GM12865 (cell line): ENCODE measurements around the gene LRRC74A.

Experiments
- DNase-seq: peaks from one replicate; pipeline ENCODE4 v3.0.0; 2010; ENCODE audit warnings: low read depth
- H3K4me3 ChIP-seq: 2 replicates; pipeline ENCODE4 v1.5.1; 2011; ENCODE audit warnings: mild to moderate bottlenecking, low read depth, low read length, control low read depth
- TF ChIP-seq, protein P1 (sequence below): IDR thresholded peaks from 2 replicates; pipeline ENCODE4 v1.5.1; 2011; ENCODE audit warnings: low read length, control low read depth, low read depth, inconsistent platforms; ENCODE audit not compliant: insufficient read depth; ENCODE audit errors: missing control alignments

Gene LRRC74A

DNA sequence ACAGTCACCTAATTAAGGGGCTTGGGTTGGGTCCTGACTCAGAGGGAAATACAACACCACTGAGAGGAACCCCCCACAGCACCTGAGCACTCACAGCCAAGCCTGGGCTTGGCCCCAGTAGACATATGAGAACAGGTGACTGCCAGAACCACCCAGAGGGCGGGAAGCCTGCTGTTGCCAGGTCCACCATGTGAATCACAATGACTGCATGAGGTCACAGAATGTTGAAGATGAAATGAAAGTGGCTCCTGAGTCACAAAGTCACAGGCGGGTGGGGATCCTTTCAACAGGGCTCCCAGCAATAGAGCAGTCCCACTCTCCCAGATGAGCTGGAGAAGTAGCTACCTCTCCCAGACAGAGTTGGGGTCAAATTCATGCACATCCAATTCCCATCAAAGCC is at the start of gene LRRC74A:
Gene LRRC74A, plus strand, starts transcription at position 287 of the 400 bp plus-strand sequence. CDS start 290 bp downstream, outside the sequence.
- TF ChIP-seq, protein P1, sequence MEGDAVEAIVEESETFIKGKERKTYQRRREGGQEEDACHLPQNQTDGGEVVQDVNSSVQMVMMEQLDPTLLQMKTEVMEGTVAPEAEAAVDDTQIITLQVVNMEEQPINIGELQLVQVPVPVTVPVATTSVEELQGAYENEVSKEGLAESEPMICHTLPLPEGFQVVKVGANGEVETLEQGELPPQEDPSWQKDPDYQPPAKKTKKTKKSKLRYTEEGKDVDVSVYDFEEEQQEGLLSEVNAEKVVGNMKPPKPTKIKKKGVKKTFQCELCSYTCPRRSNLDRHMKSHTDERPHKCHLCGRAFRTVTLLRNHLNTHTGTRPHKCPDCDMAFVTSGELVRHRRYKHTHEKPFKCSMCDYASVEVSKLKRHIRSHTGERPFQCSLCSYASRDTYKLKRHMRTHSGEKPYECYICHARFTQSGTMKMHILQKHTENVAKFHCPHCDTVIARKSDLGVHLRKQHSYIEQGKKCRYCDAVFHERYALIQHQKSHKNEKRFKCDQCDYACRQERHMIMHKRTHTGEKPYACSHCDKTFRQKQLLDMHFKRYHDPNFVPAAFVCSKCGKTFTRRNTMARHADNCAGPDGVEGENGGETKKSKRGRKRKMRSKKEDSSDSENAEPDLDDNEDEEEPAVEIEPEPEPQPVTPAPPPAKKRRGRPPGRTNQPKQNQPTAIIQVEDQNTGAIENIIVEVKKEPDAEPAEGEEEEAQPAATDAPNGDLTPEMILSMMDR: no peak
- DNase-seq: no peak
- no peak within 1 kb of the TSS for H3K4me3 ChIP-seq

DNA sequence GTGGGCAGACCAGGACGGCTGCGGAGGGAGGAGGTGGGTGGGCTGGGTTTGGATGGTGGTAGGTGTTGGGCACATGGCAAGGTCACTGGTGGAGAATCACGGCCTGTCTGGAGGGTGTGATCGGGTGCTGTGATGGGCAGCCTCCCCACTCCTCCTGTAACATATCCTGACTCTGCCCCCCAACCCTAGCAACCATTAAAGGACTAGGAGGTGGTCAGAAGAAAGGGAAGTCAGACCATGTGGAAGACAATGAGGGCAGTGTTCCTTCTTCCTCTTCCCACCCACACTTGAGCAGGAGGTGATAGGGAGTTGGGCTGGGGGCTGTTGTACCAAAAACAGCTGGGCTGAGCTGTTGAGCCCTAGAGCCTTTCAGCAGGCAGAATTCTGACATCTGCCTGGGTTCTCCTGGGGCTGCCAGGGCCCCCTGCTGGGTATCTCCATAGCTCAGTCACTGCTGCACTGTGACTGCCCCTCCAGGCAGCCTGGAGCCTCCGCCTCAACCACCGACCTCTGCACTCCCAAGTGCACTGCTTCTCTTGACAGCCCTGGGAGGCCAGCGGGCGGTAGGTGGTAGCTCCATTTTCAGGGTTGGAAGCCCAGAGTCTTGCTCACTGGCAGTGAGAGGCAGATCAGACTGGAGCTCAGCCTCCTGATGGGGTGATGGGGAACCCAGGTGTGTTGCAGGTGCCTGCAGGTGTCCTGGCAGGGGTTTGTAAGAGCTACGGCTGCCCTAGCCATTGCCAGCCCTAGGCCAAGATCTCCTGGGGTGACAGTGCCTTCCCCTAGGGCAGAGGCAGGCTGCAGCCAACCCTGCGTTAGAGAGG is 49.6 kb upstream of the LRRC74A start:
- no peak overlapping the region for H3K4me3 ChIP-seq
- TF ChIP-seq, protein P1: peak; percentile 10
- no peak for DNase-seq

DNA sequence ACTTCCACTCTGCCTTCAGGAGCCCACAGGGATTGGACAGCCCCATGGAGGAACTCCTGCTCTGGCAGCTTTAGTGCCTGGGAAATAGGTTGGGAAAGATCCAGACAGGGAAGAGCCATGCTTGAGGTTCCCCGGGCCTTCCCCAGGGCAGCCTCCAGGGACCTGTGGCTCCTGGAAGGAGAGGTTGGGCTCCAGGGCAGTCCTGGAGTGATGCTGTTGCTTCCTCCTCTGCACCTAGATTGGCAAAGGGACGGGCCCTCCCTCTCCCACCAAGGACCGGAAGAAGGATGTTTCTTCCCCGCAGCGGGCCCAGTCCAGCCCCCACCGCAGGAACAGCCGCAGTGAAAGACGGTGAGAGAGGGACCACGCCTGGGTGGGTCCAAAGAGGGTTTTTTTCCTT is 48.5 kb upstream of the LRRC74A start:
- DNase-seq: no peak
- H3K4me3 ChIP-seq: no peak overlapping the region
- TF ChIP-seq, protein P1: no peak

DNA sequence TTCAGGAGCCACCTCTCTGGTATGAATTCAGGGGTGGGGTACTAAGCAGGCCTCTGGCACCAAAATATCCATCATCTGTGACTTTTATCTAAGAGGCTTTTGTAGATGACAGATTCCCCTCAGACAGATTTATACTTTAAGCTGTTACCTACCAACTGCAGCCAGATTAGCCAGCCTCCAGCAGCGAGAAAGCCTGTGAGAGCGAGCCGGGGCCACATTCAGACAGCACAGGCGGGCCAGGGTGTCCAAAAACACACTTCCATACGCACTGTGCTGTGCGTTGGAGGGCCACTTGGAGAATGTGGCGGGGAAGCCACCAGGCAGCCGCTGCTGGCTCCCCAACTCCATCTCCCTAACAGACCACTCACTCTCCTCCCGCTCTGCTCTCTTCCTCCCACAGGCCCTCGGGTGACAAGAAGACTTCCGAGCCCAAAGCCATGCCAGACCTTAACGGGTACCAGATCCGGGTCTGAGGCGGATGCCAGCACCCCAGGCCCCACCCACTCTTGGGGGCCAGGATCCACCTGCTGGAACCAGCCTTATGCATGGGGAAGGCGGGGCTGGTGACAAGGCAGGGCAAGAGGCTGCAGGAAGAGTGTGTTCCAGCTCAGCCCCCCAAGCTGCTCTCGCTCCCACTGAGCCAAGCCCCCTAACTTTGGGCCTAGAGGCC is 47.5 kb upstream of the LRRC74A start:
- DNase-seq: no peak
- no peak overlapping the region for H3K4me3 ChIP-seq
- TF ChIP-seq, protein P1: no peak

DNA sequence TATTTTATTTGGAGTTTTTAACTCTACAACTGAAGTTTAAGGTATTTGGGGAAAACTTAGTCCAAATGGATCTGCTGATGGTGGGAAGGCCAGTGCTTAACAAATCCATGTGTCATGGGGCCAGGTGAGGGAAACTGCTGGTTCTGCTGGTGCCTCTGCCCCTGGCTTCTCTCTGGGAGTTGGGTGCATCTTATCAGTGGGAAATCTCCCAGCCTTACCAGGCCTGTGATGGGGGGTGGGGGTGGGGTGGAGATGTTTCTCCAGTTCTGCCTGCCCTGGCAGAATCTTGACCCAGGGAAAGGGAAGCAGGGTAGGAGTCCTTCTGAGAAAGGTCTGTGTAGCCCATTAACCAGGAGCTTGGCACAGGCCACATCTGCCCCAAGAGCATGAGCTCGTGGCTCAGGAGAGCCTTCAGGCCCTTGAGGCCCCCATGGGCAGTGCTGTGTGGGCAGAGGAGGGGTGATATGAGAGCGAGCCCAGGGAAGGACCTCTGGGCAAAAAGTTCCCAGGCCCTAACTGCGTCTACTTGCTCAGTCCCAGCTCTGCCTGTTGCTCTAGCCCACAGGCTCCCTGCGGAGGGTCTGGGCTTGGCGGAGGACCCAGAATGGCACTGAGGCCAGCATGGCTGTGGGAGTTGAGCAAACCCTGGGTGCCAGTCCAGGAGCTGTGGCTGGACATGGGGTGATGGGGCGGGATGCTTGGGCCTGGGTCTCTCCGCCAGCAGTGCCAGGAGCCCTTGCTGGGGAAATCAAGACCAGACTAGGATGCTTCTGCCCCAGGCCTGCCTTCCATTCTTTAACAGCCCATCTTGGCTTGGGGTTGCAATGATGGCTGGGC is 46.8 kb upstream of the LRRC74A start:
- no peak overlapping the region for H3K4me3 ChIP-seq

DNA sequence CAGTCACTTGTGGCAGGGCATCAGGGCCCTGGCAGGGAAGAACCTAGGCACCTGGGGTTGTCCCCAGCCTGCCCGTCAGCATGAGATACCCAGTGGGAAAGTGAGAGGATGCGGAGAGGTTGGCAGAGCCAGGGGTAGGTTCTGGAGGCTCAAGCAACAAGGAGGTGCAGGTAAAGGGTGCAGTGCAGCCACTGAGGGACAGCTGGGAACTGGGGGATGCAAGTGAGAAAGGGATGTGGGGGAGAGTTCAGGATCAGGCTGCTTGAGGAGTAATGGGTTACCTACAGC is 46.2 kb upstream of the LRRC74A start:
- H3K4me3 ChIP-seq: no peak overlapping the region
- no peak for DNase-seq
- TF ChIP-seq, protein P1: no peak

More for the DNA sequence above, 46.8 kb upstream of the LRRC74A start:
- DNase-seq: no peak
- TF ChIP-seq, protein P1: no peak
